GM23248 (cell line): ENCODE measurements around the gene EIF4E3. TPM values are rescaled to one million over a fixed set of nuclear protein-coding genes. Genes with fewer than 3 reads are reported as not detected.

ENCODE experiments used
- DNase-seq: peaks from one replicate; pipeline ENCODE4 v3.0.0-alpha.2; 2015
- H2AFZ ChIP-seq: fragments of 200-600 bp; sonication (generic); 2 replicates; pipeline ENCODE4 v1.6.1; 2016; ENCODE audit warnings: antibody characterized with exemption
- H3F3A ChIP-seq: fragments of 200-600 bp; sonication (generic); 2 replicates; pipeline ENCODE4 v1.6.1; 2016; ENCODE audit warnings: mild to moderate bottlenecking, antibody characterized with exemption, mixed run types; ENCODE audit not compliant: insufficient read depth
- H3K27ac ChIP-seq: fragments of 200-600 bp; sonication (generic); 2 replicates; pipeline ENCODE4 v1.5.1; 2016; ENCODE audit warnings: mild to moderate bottlenecking
- H3K27me3 ChIP-seq: fragments of 200-600 bp; sonication (generic); replicated peaks from 2 replicates; pipeline ENCODE4 v1.6.1; 2016; ENCODE audit warnings: mild to moderate bottlenecking; ENCODE audit not compliant: insufficient read depth
- H3K36me3 ChIP-seq: fragments of 200-600 bp; sonication (generic); 2 replicates; pipeline ENCODE4 v1.6.1; 2016; ENCODE audit warnings: low read depth, mild to moderate bottlenecking
- H3K4me1 ChIP-seq: fragments of 200-600 bp; sonication (generic); 2 replicates; pipeline ENCODE4 v1.6.1; 2016; ENCODE audit warnings: mild to moderate bottlenecking; ENCODE audit not compliant: insufficient read depth
- H3K4me2 ChIP-seq: fragments of 200-600 bp; sonication (generic); one replicate; pipeline ENCODE4 v1.6.1; 2016; ENCODE audit warnings: mild to moderate bottlenecking; ENCODE audit not compliant: unreplicated experiment
- H3K4me3 ChIP-seq: fragments of 200-600 bp; sonication (generic); 2 replicates; pipeline ENCODE4 v1.5.1; 2016; ENCODE audit warnings: mild to moderate bottlenecking
- H3K79me2 ChIP-seq: fragments of 200-600 bp; sonication (generic); 2 replicates; pipeline ENCODE4 v1.6.1; 2016; ENCODE audit warnings: mild to moderate bottlenecking; ENCODE audit not compliant: insufficient read depth
- H3K9ac ChIP-seq: fragments of 200-600 bp; sonication (generic); 2 replicates; pipeline ENCODE4 v1.6.1; 2016; ENCODE audit warnings: mild to moderate bottlenecking
- H3K9me2 ChIP-seq: fragments of 200-600 bp; sonication (generic); 2 replicates; pipeline ENCODE4 v1.6.1; 2016; ENCODE audit warnings: mixed run types, mild to moderate bottlenecking, moderate library complexity; ENCODE audit not compliant: insufficient read depth
- H3K9me3 ChIP-seq: fragments of 200-600 bp; sonication (generic); one replicate; pipeline ENCODE4 v1.6.1; 2017; ENCODE audit warnings: low read depth
- H4K20me1 ChIP-seq: fragments of 200-600 bp; sonication (generic); 2 replicates; pipeline ENCODE4 v1.6.0; 2016; ENCODE audit not compliant: insufficient read depth
- EZH2 ChIP-seq: fragments of 200-600 bp; sonication (generic); IDR thresholded peaks from 2 replicates; pipeline ENCODE4 v1.6.1; 2018; ENCODE audit warnings: antibody characterized with exemption, mild to moderate bottlenecking; ENCODE audit not compliant: insufficient read depth, poor library complexity, severe bottlenecking
- EZH2phosphoT487 ChIP-seq: fragments of 200-600 bp; sonication (generic); IDR thresholded peaks from 2 replicates; pipeline ENCODE4 v1.6.1; 2018; ENCODE audit warnings: antibody characterized with exemption, moderate library complexity, mild to moderate bottlenecking, low read depth; ENCODE audit not compliant: insufficient read depth
- WGBS, 2 experiments: methylation state at CpG; one replicate each; pipeline ENCODE4 v1.1.6; 2015 to 2017; ENCODE audit warnings: low lambda C conversion rate in 2 of 2, low coverage in 1 of 2; ENCODE audit errors: missing lambda C conversion rate in 2 of 2; 5-methylcytosine and 5-hydroxymethylcytosine counted together
- in situ Hi-C: fragments of 300-500 bp; cut with MboI; formaldehyde crosslinking; loops from 2 replicates; pipeline ENCODE4 v1.15.0; 2020
- polyA plus RNA-seq: library from polyadenylated mRNA; unstranded; fragments of >200 nt; fragmentation: Nextera tagmentation; extraction: Ambion mirVana; gene quantifications from 2 replicates; pipeline ENCODE4 v1.2.1, GENCODE V29; 2016
- total RNA-seq: library from RNA; depleted of rRNA; stranded (reverse); fragments of >200 nt; shearing (Covaris generic); gene quantifications from 2 replicates; pipeline ENCODE4 v1.2.3, GENCODE V29; 2014

EIF4E3 gene
- total and polyA plus RNA-seq, 2 experiments from 2014 or later: 1.1 TPM

- in situ Hi-C loops: no loop called here
- 78 to 79% methylated on average over 9 of the region's 9 CpGs for WGBS, 2 experiments
- Histone ChIP-seq H3K79me2 (no peaks in the 10 kb centered on the region), H3K9ac (no peak overlapping the region), H3K4me3 (no peak overlapping the region), H2AFZ (no peak overlapping the region), H3K36me3 (no peaks in the 10 kb centered on the region), H3K27ac (no peak overlapping the region), H4K20me1 (no peaks in the 10 kb centered on the region), H3K27me3 (peaks cover 14% of the 10 kb centered on the region), H3K9me2 (no peaks in the 10 kb centered on the region), H3K9me3 (no peaks in the 10 kb centered on the region), H3F3A (no peaks in the 10 kb centered on the region), H3K4me2 (no peak overlapping the region), H3K4me1 (no peaks in the 10 kb centered on the region)
- TF ChIP-seq EZH2phosphoT487 (no peak), EZH2 (no peak)
- no peak for DNase-seq
These were observed 89.2 kb downstream of the EIF4E3 start for GRCh38 chr3:71636001-71636400.

- H3K36me3 ChIP-seq: no peaks in the 10 kb centered on the region
- no peaks in the 10 kb centered on the region for H3K9me2 ChIP-seq
- peaks cover 7% of the 10 kb centered on the region for H3K27me3 ChIP-seq
- DNase-seq: no peak
- no peak overlapping the region for H3K4me3 ChIP-seq
- H4K20me1 ChIP-seq: no peaks in the 10 kb centered on the region
- H3K9me3 ChIP-seq: no peaks in the 10 kb centered on the region
- in situ Hi-C loops: no loop called here
- no peaks in the 10 kb centered on the region for H3K79me2 ChIP-seq
- TF ChIP-seq EZH2: no peak
- TF ChIP-seq EZH2phosphoT487: no peak
- no peak overlapping the region for H2AFZ ChIP-seq
- H3K4me2 ChIP-seq: no peak overlapping the region
- H3K27ac ChIP-seq: no peak overlapping the region
- 0 out of 2 replicates have a peak, but pooled peaks cover under 1% of the 10 kb centered on the region for H3K4me1 ChIP-seq
- H3F3A ChIP-seq: peaks cover 8% of the 10 kb centered on the region; the same call in 1 of the 2 replicates
- no peak overlapping the region for H3K9ac ChIP-seq
These were observed 90.5 kb downstream of the EIF4E3 start for GRCh38 chr3:71634671-71635070.

- no peaks in the 10 kb centered on the region for H3K79me2 ChIP-seq
- H4K20me1 ChIP-seq: no peaks in the 10 kb centered on the region
- peaks cover 20% of the 10 kb centered on the region for H3K4me1 ChIP-seq
- no peaks in the 10 kb centered on the region for H3K36me3 ChIP-seq
- peak overlapping the region; percentile 45; the same call in 1 of the 2 replicates for H3K4me3 ChIP-seq
- H3K9me2 ChIP-seq: no peaks in the 10 kb centered on the region
- TF ChIP-seq EZH2phosphoT487: no peak
- TF ChIP-seq EZH2: no peak
- H2AFZ ChIP-seq: peak overlapping the region; percentile 61
- H3K27ac ChIP-seq: peak overlapping the region; percentile 56
- H3K9me3 ChIP-seq: no peaks in the 10 kb centered on the region
- DNase-seq: no peak
- H3K4me2 ChIP-seq: peak overlapping the region; percentile 65
- no peak overlapping the region for H3K9ac ChIP-seq
- in situ Hi-C loops: no loop called here
- no peaks in the 10 kb centered on the region for H3K27me3 ChIP-seq
- 82 to 85% methylated on average over 2 of the region's 2 CpGs for WGBS, 2 experiments
- peaks cover 26% of the 10 kb centered on the region for H3F3A ChIP-seq
These were observed 95.5 kb downstream of the EIF4E3 start for GRCh38 chr3:71629711-71630110.

GRCh38 chr3:71629289-71629688 lies 95.9 kb downstream of the EIF4E3 start:
- peak overlapping the region; percentile 56 for H3K27ac ChIP-seq
- H3F3A ChIP-seq: peaks cover 26% of the 10 kb centered on the region
- H3K4me3 ChIP-seq: peak overlapping the region; percentile 45
- H3K27me3 ChIP-seq: no peaks in the 10 kb centered on the region
- no peaks in the 10 kb centered on the region for H3K36me3 ChIP-seq
- H4K20me1 ChIP-seq: no peaks in the 10 kb centered on the region
- peak overlapping the region; percentile 61 for H2AFZ ChIP-seq
- no peaks in the 10 kb centered on the region for H3K79me2 ChIP-seq
- peak overlapping the region; percentile 48 for H3K9ac ChIP-seq
- WGBS, 2 experiments: 1 to 2% methylated on average over 8 of the region's 8 CpGs
- H3K9me3 ChIP-seq: no peaks in the 10 kb centered on the region
- H3K9me2 ChIP-seq: no peaks in the 10 kb centered on the region
- peak overlapping the region; percentile 65 for H3K4me2 ChIP-seq
- H3K4me1 ChIP-seq: peaks cover 20% of the 10 kb centered on the region
- in situ Hi-C loops: no loop called here
- peak; percentile 83 for DNase-seq
- TF ChIP-seq EZH2: no peak
- no peak for TF ChIP-seq EZH2phosphoT487

GRCh38 chr3:71628522-71628921 lies 96.7 kb downstream of the EIF4E3 start:
- DNase-seq: peak; percentile 64
- Histone ChIP-seq H4K20me1 (no peaks in the 10 kb centered on the region), H3K4me2 (peak overlapping the region; percentile 65), H3K9me3 (no peaks in the 10 kb centered on the region), H3K4me1 (peaks cover 20% of the 10 kb centered on the region), H3K9me2 (no peaks in the 10 kb centered on the region), H3F3A (peaks cover 26% of the 10 kb centered on the region), H3K79me2 (no peaks in the 10 kb centered on the region), H3K27ac (peak overlapping the region; percentile 56), H3K4me3 (peak overlapping the region; percentile 45), H2AFZ (peak overlapping the region; percentile 61), H3K36me3 (no peaks in the 10 kb centered on the region), H3K9ac (peak overlapping the region; percentile 48), H3K27me3 (peaks cover under 1% of the 10 kb centered on the region; the same call in 1 of the 2 replicates)
- in situ Hi-C loops: no loop called here
- TF ChIP-seq EZH2phosphoT487 (no peak), EZH2 (no peak)
- WGBS, 2 experiments: 10 to 15% methylated on average over 6 of the region's 6 CpGs
